A549 (cell line): ENCODE measurements around the gene SALL3.

Source experiments
- CHD4 ChIP-seq: fragments of 200-600 bp; sonication (generic); IDR thresholded peaks from 2 replicates; pipeline ENCODE4 v1.6.1; 2016; ENCODE audit warnings: antibody characterized with exemption, mild to moderate bottlenecking, borderline replicate concordance
- CTCF ChIP-seq: fragments of >200 bp; sonication (Bioruptor Twin); formaldehyde crosslinking; IDR thresholded peaks from 3 replicates; pipeline ENCODE4 v1.5.1; 2016
- EP300 ChIP-seq, 2 experiments: fragments of >200 bp; sonication (Bioruptor Twin); formaldehyde crosslinking; IDR thresholded peaks; 2 replicates in 1 of 2; 3 replicates in 1 of 2; pipeline ENCODE4 v1.6.1; 2016 to 2017
- KDM1A ChIP-seq: fragments of 200-600 bp; sonication (generic); IDR thresholded peaks from 2 replicates; pipeline ENCODE4 v1.6.1; 2016; ENCODE audit warnings: low read depth, mild to moderate bottlenecking
- MAFK ChIP-seq: fragments of 450-650 bp; IDR thresholded peaks from 2 replicates; pipeline ENCODE4 v1.6.1; 2014; ENCODE audit not compliant: partially characterized antibody
- MAX ChIP-seq: IDR thresholded peaks from 2 replicates; pipeline ENCODE4 v1.6.1; 2012
- MYC ChIP-seq: IDR thresholded peaks from 2 replicates; pipeline ENCODE4 v1.6.1; 2012; ENCODE audit warnings: mild to moderate bottlenecking, inconsistent platforms, low read length, improper control_type of control experiment, borderline replicate concordance
- POLR2A ChIP-seq: IDR thresholded peaks from 2 replicates; pipeline ENCODE4 v1.6.1; 2012; ENCODE audit warnings: mild to moderate bottlenecking, low read length
- RAD21 ChIP-seq, 2 experiments: fragments of >200 bp in 1 of 2; sonication (Bioruptor Twin) in 1 of 2; formaldehyde crosslinking in 1 of 2; IDR thresholded peaks in 1 of 2; conservative IDR thresholded peaks in 1 of 2; 2 replicates in 1 of 2; 3 replicates in 1 of 2; pipeline ENCODE4 v1.6.1; 2012 to 2018; ENCODE audit warnings: inconsistent platforms in 1 of 2
- REST ChIP-seq: fragments of 200-600 bp; sonication (generic); IDR thresholded peaks from 2 replicates; pipeline ENCODE4 v1.6.1; 2016; ENCODE audit warnings: antibody characterized with exemption, mild to moderate bottlenecking, moderate library complexity
- RNF2 ChIP-seq: fragments of 200-600 bp; sonication (generic); IDR thresholded peaks from 2 replicates; pipeline ENCODE4 v1.6.1; 2016; ENCODE audit warnings: low read depth, mild to moderate bottlenecking, antibody characterized with exemption, moderate library complexity, borderline replicate concordance
- ZFP36 ChIP-seq: fragments of 450-650 bp; IDR thresholded peaks from 2 replicates; pipeline ENCODE4 v1.6.1; 2014; ENCODE audit warnings: borderline replicate concordance; ENCODE audit not compliant: partially characterized antibody
- TF ChIP-seq, protein P1 (sequence below): fragments of >200 bp; sonication (Bioruptor Twin); formaldehyde crosslinking; IDR thresholded peaks from 3 replicates; pipeline ENCODE4 v1.6.1; 2016
- TF ChIP-seq, protein P2 (sequence below): IDR thresholded peaks from 2 replicates; pipeline ENCODE4 v1.6.1; 2012

- TF ChIP-seq CTCF = no peak
- no peak for TF ChIP-seq EP300 (IDR thresholded peaks at IDR 0.05)
- no peak for TF ChIP-seq ZFP36
- no peak for TF ChIP-seq RNF2
- no peak for TF ChIP-seq REST
- no peak for TF ChIP-seq CHD4
- TF ChIP-seq, protein P1, sequence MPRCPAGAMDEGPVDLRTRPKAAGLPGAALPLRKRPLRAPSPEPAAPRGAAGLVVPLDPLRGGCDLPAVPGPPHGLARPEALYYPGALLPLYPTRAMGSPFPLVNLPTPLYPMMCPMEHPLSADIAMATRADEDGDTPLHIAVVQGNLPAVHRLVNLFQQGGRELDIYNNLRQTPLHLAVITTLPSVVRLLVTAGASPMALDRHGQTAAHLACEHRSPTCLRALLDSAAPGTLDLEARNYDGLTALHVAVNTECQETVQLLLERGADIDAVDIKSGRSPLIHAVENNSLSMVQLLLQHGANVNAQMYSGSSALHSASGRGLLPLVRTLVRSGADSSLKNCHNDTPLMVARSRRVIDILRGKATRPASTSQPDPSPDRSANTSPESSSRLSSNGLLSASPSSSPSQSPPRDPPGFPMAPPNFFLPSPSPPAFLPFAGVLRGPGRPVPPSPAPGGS = no peak
- no peak for TF ChIP-seq MYC
- TF ChIP-seq MAX = no peak
- TF ChIP-seq RAD21 (conservative IDR thresholded peaks at IDR 0.05 in 1 of 2, IDR thresholded peaks at IDR 0.05 in 1 of 2) = no peak
- TF ChIP-seq POLR2A = no peak
- no peak for TF ChIP-seq MAFK
- TF ChIP-seq, protein P2, sequence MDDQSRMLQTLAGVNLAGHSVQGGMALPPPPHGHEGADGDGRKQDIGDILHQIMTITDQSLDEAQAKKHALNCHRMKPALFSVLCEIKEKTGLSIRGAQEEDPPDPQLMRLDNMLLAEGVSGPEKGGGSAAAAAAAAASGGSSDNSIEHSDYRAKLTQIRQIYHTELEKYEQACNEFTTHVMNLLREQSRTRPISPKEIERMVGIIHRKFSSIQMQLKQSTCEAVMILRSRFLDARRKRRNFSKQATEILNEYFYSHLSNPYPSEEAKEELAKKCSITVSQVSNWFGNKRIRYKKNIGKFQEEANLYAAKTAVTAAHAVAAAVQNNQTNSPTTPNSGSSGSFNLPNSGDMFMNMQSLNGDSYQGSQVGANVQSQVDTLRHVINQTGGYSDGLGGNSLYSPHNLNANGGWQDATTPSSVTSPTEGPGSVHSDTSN = no peak
- TF ChIP-seq KDM1A = no peak
These were observed 31.8 kb downstream of the SALL3 start for GRCh38 chr18:79011300-79011870.
